Midbrain (tissue), 1 donor: Measurements from ENCODE around the gene CRLF1.
A peak's percentile ranks its signal among the peaks of the same experiment; 100 is the strongest.
"Not testable (repeated sequence)": the region's sequence is repeated elsewhere in the genome, so short reads cannot be mapped to it uniquely, and the experiment has no call there.

Experiments
- DNase-seq: peaks from one replicate; lab custom pipeline; 2025; lab: John Stamatoyannopoulos, UW

Gene CRLF1

GRCh38 chr19:18608805-18609716 lies 2.5 kb upstream of the CRLF1 start:
- no peak for DNase-seq

DNA sequence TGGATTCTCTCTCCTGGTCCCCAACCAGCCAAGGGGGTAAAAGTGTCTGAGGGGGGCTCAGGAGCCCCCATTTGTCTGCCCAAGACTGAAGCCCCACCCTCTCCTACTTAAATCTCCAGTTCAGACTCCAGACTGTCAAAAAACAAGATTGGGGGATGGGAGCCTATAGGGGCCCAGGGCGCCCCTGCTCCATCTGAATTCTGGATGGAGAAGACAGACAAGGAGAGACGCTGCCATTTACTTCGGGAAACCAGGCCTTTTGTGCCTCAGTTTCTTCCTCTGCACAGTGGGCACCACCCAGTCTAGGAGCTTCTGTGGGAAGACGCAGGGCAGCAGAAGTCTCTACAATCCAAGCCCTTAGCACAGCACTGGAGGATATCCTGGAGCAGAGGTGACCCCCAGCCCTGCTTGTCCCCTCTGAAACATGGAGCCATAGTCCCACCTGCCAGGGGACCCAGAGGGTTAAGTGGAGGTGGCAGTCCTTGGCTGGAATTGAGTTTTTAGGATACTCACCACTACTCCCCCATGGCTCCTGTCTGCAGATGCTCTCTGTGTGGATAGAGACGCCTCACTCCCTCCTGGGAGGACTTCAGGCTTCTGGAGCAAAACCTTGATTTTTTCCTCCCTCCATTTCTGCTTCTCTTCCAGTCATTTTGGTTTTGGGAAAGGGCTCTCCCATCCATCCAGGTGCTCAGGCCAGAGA lies 1.7 kb upstream of the CRLF1 start:
- no peak for DNase-seq

- no peak for DNase-seq
Observed at GRCh38 chr19:18607226-18608101, 865 bp upstream of the CRLF1 start.

GRCh38 chr19:18605546-18606280 lies 886 bp downstream of the CRLF1 start:
- DNase-seq, result no peak

DNA sequence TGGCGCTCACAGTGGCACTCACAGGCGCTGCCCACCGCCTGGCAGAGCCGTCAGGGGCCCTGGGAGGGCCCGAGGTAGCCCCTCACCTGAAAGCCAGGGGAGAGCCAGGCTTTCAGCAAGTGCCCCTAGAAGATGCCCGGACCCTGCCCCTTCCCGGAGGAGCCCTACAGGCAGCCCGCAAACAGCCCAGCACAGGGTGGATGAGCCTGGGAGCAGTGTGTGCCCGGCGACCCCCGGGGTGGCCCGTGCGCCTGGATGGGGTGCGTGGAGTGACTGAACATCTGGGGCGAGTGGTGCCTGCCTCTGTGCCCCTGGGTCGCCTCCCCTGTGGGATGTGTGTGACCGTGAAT lies 1.4 kb downstream of the CRLF1 start:
- DNase-seq, result no peak

DNA sequence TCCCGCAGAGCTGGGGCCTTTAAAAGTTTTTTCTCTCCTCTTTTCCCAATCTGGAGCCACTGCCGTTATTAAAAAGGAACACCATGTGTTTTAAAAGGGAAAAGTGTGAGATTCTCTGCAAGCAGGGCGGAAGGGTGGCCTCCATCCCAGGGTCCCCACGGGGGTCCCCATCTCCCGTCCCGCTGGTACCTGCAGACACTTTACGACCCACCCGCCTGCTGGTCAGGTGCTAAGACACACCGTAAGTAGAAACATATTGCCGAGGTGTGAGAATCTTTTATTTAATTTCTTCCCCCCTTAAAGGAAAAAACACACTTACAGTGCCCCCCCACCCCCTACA lies 1.8 kb downstream of the CRLF1 start:
- DNase-seq, result no peak

- no peak for DNase-seq
Observed at GRCh38 chr19:18603958-18604819, 2.4 kb downstream of the CRLF1 start.

DNA sequence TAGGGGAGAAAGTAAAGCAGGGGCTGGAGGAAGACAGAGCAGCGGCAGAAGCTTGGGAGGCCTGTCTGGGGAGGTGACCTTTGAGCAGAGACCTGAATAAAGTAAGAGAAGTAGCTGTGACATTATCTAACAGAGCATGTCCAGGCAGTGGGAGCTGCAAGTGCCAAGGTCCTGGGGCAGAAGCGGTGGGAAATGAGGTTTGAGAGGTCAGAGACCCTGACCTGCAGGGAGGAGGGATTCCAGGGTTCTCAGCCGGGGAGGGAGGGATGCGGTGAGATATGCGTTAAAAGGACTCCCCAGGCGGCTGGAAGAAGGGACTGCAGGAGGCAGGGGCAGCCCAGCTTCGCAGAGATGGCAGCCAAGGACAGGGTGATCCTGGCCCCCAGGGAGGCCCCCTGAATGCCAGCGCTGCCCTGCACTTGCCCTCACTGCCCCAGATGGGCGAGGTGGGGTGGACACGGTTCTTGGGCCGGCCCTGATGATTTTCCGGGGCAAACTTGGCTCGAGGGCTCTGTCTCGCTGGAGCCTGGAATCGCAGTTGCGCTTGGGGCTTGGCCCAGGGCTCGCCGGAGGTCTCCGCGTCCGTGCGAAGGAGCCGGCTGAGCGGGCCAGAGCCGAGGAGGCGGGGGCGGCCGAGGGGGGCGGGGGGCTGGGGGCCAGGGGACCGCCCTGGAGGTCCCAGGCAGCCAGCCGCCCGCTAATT lies 3.2 kb downstream of the CRLF1 start:
- DNase-seq, result no peak

DNA sequence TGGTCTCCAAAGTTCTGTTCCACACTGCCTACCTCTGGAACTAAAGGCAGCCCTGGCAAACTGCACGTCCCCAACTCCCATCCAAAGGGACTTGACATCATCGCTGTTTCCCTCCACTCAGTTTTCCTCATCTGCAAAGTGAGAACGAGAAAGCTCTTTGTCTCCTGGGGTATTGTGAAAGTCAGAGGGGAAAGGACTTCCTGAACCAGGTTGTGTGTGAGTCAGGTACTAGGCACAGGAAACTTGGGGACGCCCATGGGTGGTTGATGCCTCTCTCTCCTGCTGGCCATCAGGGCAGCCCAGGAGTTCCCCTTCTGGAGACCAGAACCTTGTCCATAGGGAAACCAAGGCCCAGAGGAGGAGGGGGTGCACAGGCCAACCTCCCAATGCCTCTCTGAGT lies 4.7 kb downstream of the CRLF1 start:
- DNase-seq, result no peak

DNA sequence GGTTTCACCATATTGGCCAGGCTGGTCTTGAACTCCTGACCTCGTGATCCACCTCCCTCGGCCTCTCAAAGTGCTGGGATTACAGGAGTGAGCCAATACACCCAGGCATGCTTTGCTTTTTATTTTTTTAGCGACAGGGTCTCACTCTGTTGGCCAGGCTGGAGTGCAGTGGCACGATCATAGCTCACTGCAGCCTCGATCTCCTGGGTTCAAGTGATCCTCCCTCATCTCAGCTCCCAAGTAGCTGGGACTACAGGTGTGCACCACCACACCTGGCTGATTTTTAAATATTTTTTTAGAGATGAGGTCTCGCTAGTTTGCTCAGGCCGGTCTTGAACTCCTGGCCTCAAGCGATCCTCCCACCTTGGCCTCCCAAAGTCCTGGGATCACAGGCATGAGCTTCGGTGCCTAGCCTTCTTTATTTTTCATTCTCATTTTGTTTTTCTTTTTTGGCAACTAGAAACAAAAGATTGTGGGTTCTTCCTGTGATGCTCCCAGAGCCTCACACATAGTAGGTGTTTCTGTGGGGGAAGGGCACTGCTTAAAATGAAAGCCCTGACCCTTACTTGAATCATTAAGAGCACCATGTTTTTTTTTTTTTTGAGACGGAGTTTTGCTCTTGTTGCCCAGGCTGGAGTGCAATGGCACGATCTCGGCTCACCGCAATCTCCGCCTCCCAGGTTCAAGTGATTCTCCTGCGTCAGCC lies 5.8 kb downstream of the CRLF1 start:
- not testable (repeated sequence) for DNase-seq

- no peak for DNase-seq
Observed at GRCh38 chr19:18599485-18599884, 7.1 kb downstream of the CRLF1 start.

DNA sequence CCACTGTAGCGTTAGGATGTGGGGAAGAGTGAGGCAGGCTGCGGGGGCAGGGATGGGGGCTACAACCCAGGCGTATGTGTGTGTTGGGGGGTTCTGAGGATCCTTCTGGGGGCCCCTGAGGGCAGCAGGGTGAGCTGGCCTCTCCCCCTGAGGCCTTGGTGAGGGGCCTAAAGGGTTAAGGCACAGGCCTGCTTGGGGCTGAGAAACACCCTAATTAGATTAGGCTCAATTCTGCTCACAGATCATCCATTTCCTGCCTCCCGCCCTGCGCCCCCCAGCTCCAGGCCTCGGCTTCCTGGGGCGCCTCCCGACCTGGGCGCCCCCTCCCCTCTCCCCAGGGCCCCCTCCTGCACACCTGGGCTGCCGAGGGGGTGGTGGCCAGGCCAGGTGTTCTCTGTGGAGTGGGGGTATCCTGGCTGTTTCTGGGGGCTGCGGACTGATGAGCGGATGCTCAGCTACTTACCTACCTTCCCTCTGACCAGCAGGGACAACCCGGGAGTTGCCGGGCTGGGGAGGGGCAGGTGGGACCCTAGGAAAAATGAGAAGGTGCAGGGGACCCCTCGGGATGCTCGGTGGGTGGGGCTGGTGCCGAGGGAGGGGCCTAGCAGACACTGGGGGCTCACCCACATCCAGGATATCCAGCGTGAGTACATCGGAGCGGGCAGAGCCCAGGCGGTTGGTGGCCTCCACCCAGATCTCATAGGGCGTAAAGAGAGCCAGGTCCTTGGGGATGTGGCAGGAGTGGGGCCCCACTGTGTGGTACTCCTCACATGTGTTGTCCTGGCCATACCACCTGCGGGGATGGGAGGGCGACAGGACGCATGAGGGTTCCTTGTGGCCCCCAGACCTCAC lies 8.6 kb downstream of the CRLF1 start:
- DNase-seq, result no peak

DNA sequence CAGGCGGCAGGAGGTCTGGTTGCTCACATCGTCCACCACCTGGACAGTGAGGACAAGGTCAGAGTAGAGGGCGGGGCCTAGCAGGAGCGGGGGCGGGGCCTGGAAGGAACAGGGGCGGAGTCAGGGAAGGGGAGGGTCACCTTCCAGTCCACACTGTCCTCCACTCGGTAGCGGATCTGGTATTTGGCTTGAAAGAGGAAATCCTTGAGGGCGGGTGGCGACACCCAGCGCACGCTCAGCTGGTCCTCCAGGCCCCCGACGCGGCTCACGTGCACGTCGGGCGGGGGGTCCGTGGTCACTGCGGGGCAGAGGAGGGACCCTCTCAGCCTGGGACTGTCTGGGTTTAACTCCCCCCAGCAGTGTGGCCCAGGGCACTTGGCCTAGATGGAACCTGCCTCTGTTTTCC lies 9.8 kb downstream of the CRLF1 start:
- DNase-seq, result no peak

- no peak for DNase-seq
Observed at GRCh38 chr19:18595475-18595874, 11.1 kb downstream of the CRLF1 start.

DNA sequence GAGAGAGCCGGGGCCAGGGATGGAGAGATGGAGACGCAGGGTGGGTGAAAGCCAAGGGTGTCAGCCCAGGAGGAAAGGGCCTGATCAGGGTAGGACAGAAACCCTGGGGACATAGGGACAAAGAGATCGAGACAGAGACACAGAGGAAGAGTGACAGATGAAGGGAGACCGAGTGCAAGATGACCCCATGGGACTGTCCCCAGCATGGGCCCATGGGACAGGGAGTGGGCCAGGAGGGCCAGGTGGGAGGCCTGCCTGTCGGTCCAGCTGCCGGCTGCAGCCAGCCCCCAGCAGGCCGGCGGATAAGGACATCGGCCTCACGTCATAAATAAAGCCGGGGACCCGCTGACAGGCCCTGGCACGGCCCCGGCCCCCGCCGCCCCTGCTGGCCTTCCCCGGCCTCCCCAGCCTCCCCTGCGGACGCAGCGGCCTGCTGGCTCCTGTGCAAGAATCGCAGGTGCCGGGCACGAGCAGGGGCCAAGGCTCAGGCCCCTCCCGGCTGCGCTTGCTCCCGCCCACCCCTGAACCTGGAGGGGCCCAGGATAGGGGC lies 11.7 kb downstream of the CRLF1 start:
- DNase-seq, result no peak

GRCh38 chr19:18594096-18594823 lies 12.3 kb downstream of the CRLF1 start:
- DNase-seq, result peak; percentile 75

DNA sequence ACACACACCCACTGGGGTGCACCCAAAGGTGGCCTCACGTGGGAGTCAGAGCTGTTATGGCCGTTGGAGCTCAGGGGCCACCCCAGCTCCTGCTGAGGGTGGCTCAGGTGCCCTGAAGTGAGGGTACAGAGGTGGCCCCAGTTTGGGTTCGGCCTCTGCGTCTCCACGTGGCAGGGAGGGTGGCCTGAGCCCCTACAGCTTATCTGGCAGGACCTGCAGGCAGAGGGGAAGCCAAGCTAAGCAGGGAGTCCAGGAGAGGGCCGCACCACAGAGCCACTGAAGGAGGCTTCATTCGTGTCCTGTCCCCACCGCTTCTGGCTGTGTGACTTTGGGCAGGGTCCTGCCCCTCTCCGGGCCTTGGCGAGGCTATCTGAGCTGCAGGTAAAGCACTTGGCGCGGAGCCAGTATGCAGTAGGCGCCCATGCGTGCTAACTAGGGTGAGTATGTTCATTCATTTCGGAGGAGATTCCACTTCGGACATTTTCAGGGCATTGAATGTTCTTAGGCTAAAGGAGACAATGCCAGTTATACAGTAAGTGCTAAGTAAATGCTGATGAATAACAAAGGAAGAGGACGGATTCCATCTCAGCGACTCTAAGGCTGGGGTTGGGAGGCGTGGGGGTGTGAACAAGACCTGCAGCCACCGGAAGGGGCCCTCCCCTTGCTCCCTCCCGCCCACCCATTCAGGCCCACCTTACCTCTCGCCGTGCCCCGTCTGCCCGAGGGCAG lies 13.1 kb downstream of the CRLF1 start:
- no peak for DNase-seq
